Neural progenitor cell (in vitro differentiated cells): ENCODE results near the gene AMN. TPM values are rescaled to one million over a fixed set of nuclear protein-coding genes. Genes with fewer than 3 reads are reported as not detected.

ENCODE experiments used
- DNase-seq: peaks from one replicate; pipeline ENCODE4 v3.0.0-alpha.2; 2016; ENCODE audit warnings: low spot score
- H2AFZ ChIP-seq: fragments of 200-600 bp; sonication (generic); replicated peaks from 2 replicates; pipeline ENCODE4 v1.6.1; 2016; ENCODE audit warnings: antibody characterized with exemption
- H3F3A ChIP-seq: fragments of 200-600 bp; sonication (generic); 2 replicates; pipeline ENCODE4 v1.6.1; 2016; ENCODE audit warnings: antibody characterized with exemption, low read depth
- H3K27ac ChIP-seq: fragments of 200-600 bp; sonication (generic); 2 replicates; pipeline ENCODE4 v1.5.1; 2016; ENCODE audit warnings: mild to moderate bottlenecking
- H3K27me3 ChIP-seq: fragments of 200-600 bp; sonication (generic); 2 replicates; pipeline ENCODE4 v1.6.1; 2016; ENCODE audit warnings: mild to moderate bottlenecking, moderate library complexity
- H3K36me3 ChIP-seq: fragments of 200-600 bp; sonication (generic); 2 replicates; pipeline ENCODE4 v1.5.1; 2016
- H3K4me1 ChIP-seq: fragments of 200-600 bp; sonication (generic); 2 replicates; pipeline ENCODE4 v1.6.1; 2016; ENCODE audit warnings: mixed run types
- H3K4me2 ChIP-seq: fragments of 200-600 bp; sonication (generic); 2 replicates; pipeline ENCODE4 v1.6.1; 2016
- H3K4me3 ChIP-seq: fragments of 200-600 bp; sonication (generic); 2 replicates; pipeline ENCODE4 v1.5.1; 2016
- H3K79me2 ChIP-seq: fragments of 200-600 bp; sonication (generic); 2 replicates; pipeline ENCODE4 v1.6.1; 2016; ENCODE audit warnings: low read depth
- H3K9ac ChIP-seq: fragments of 200-600 bp; sonication (generic); 2 replicates; pipeline ENCODE4 v1.6.1; 2016
- H3K9me3 ChIP-seq: fragments of 200-600 bp; sonication (generic); 2 replicates; pipeline ENCODE4 v1.5.1; 2016; ENCODE audit warnings: low read depth
- H4K20me1 ChIP-seq: fragments of 200-600 bp; sonication (generic); 2 replicates; pipeline ENCODE4 v1.6.1; 2016; ENCODE audit warnings: low read depth
- H3K27ac Mint-ChIP-seq: 3 replicates; pipeline ENCODE4 v1.8.0; 2021; ENCODE audit warnings: mixed read lengths
- H3K27me3 Mint-ChIP-seq: 2 replicates; pipeline ENCODE4 v1.8.0; 2022; ENCODE audit warnings: low read depth, mild to moderate bottlenecking, inconsistent platforms, moderate library complexity, mixed read lengths; ENCODE audit not compliant: insufficient read depth
- H3K36me3 Mint-ChIP-seq: 3 replicates; pipeline ENCODE4 v1.8.0; 2021; ENCODE audit warnings: mixed read lengths
- H3K4me1 Mint-ChIP-seq: 3 replicates; pipeline ENCODE4 v1.8.0; 2021; ENCODE audit warnings: mixed read lengths
- H3K4me3 Mint-ChIP-seq: 3 replicates; pipeline ENCODE4 v1.8.0; 2021; ENCODE audit warnings: mild to moderate bottlenecking, moderate library complexity, mixed read lengths
- H3K9me3 Mint-ChIP-seq: 3 replicates; pipeline ENCODE4 v1.8.0; 2020; ENCODE audit warnings: mixed read lengths
- EZH2 ChIP-seq: fragments of 200-600 bp; sonication (generic); IDR thresholded peaks from 2 replicates; pipeline ENCODE4 v1.6.1; 2017; ENCODE audit warnings: antibody characterized with exemption, mild to moderate bottlenecking, moderate library complexity
- EZH2phosphoT487 ChIP-seq: fragments of 200-600 bp; sonication (generic); IDR thresholded peaks from 2 replicates; pipeline ENCODE4 v1.6.1; 2017; ENCODE audit warnings: antibody characterized with exemption
- total RNA-seq: library from RNA; depleted of rRNA; stranded (reverse); fragments of >200 nt; gene quantifications from 2 replicates; pipeline ENCODE4 v1.2.3, GENCODE V29; 2015; ENCODE audit warnings: low replicate concordance
- TF ChIP-seq, protein P1 (sequence below): fragments of 200-600 bp; sonication (generic); IDR thresholded peaks from 2 replicates; pipeline ENCODE4 v1.5.1; 2017; ENCODE audit warnings: antibody characterized with exemption, mild to moderate bottlenecking

The AMN gene
- total RNA-seq, 1 donor from 2014 or later, result not detected

DNA sequence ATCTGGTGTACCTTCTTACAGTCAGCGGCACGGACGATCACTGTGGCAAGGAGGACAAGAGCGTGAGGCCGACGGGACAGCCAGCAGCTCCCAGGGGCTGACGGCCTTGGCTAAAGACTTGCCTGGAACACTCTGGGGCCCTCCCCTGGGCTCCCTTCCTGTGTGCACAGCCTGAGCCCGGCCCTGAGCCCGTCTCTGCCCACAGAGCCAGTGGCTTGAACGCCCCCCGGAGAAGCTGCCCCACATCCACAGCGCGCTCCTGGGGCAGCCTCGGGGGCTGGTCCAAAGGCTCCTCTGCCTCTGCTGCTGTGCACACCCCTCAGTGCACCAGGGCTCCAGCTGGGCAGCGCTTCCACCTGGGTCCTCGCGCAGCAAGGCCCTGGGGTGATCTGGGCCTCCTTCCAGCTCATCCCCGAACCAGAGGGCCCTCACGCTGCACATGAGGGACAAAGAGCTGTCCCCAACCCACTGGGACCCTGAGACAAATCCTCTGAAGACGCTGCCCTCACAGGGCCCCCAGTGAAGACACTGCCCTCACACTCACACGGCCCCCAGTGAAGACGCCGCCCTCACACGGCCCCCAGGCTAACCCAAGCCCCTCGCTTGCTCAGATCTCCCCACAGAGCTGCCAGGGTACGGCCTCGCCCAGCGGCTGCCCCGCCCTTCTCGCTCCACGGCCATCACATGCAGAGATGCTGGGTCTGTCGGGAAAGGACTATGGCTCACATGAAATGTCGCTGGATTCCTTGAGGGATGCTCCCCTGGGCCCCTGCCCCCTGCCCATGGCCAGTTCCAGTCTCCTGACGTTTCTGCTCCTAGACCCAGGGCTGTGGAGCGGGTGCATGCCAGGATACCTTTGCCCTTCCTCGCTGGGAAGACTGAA is 22.2 kb downstream of the AMN start:
- no peaks in the 10 kb centered on the region for H3K36me3 ChIP-seq
- no peak overlapping the region for H2AFZ ChIP-seq
- H3K27me3 ChIP-seq, result no peaks in the 10 kb centered on the region
- H3K9ac ChIP-seq, result no peak overlapping the region
- no peaks in the 10 kb centered on the region for H4K20me1 ChIP-seq
- Mint-ChIP-seq H3K36me3 (peaks cover 32% of the 10 kb centered on the region), H3K4me1 (no peaks in the 10 kb centered on the region), H3K9me3 (no peaks in the 10 kb centered on the region), H3K27me3 (peaks cover 5% of the 10 kb centered on the region), H3K27ac (no peak overlapping the region), H3K4me3 (no peak overlapping the region)
- TF ChIP-seq EZH2, result no peak
- TF ChIP-seq EZH2phosphoT487, result no peak
- TF ChIP-seq, protein P1, sequence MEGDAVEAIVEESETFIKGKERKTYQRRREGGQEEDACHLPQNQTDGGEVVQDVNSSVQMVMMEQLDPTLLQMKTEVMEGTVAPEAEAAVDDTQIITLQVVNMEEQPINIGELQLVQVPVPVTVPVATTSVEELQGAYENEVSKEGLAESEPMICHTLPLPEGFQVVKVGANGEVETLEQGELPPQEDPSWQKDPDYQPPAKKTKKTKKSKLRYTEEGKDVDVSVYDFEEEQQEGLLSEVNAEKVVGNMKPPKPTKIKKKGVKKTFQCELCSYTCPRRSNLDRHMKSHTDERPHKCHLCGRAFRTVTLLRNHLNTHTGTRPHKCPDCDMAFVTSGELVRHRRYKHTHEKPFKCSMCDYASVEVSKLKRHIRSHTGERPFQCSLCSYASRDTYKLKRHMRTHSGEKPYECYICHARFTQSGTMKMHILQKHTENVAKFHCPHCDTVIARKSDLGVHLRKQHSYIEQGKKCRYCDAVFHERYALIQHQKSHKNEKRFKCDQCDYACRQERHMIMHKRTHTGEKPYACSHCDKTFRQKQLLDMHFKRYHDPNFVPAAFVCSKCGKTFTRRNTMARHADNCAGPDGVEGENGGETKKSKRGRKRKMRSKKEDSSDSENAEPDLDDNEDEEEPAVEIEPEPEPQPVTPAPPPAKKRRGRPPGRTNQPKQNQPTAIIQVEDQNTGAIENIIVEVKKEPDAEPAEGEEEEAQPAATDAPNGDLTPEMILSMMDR, result no peak
- no peak overlapping the region for H3K4me2 ChIP-seq
- no peak overlapping the region for H3K27ac ChIP-seq
- H3K79me2 ChIP-seq, result no peaks in the 10 kb centered on the region
- H3K4me1 ChIP-seq, result no peaks in the 10 kb centered on the region
- H3K9me3 ChIP-seq, result no peaks in the 10 kb centered on the region
- no peak overlapping the region for H3K4me3 ChIP-seq
- H3F3A ChIP-seq, result no peaks in the 10 kb centered on the region
- no peak for DNase-seq

DNA sequence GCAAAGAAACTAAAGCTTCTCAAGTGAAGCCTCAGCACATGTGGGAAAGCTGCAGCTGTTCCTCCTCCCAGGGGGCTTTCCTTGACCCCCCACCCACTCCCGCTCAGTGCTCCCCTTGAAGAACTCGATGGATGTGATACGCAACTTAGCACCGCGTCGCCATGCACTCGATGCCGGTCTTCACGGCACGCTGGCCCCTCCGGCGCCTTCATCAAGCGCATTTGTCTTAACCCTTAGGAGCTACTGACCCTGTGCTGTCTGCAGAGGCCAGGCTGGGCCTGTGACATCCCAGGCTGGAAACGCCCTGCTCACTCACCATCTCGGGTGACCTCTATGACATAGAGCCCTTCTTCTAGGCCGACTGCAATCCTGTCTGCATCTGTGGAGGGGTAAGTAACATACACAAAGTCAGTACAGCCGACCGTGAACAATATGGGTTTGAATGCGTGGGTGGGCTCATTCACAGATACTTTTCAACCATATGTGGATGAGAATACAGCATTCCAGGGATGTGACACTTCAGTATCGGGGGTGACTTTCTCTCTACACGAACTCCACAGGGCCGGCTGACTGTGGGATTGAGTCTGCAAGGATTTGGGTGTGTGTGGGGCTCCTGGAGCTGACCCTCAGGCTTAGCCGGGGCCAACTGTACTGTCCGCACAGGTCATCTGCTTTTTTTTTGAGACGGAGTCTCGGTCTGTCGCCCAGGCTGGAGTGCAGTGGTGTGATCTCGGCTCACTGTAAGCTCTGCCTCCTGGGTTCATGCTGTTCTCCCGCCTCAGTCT is 23.1 kb downstream of the AMN start:
- Mint-ChIP-seq H3K36me3 (peaks cover 28% of the 10 kb centered on the region), H3K4me3 (no peak overlapping the region), H3K9me3 (no peaks in the 10 kb centered on the region), H3K4me1 (no peaks in the 10 kb centered on the region), H3K27me3 (peaks cover 5% of the 10 kb centered on the region), H3K27ac (no peak overlapping the region)
- no peaks in the 10 kb centered on the region for H3F3A ChIP-seq
- no peaks in the 10 kb centered on the region for H3K9me3 ChIP-seq
- H3K27ac ChIP-seq, result no peak overlapping the region
- no peak overlapping the region for H3K4me3 ChIP-seq
- DNase-seq, result no peak
- no peaks in the 10 kb centered on the region for H3K36me3 ChIP-seq
- no peaks in the 10 kb centered on the region for H4K20me1 ChIP-seq
- no peak overlapping the region for H3K4me2 ChIP-seq
- no peaks in the 10 kb centered on the region for H3K4me1 ChIP-seq
- TF ChIP-seq EZH2phosphoT487 (no peak), EZH2 (no peak)
- TF ChIP-seq, protein P1, result no peak
- H3K79me2 ChIP-seq, result no peaks in the 10 kb centered on the region
- no peaks in the 10 kb centered on the region for H3K27me3 ChIP-seq
- no peak overlapping the region for H2AFZ ChIP-seq
- no peak overlapping the region for H3K9ac ChIP-seq

DNA sequence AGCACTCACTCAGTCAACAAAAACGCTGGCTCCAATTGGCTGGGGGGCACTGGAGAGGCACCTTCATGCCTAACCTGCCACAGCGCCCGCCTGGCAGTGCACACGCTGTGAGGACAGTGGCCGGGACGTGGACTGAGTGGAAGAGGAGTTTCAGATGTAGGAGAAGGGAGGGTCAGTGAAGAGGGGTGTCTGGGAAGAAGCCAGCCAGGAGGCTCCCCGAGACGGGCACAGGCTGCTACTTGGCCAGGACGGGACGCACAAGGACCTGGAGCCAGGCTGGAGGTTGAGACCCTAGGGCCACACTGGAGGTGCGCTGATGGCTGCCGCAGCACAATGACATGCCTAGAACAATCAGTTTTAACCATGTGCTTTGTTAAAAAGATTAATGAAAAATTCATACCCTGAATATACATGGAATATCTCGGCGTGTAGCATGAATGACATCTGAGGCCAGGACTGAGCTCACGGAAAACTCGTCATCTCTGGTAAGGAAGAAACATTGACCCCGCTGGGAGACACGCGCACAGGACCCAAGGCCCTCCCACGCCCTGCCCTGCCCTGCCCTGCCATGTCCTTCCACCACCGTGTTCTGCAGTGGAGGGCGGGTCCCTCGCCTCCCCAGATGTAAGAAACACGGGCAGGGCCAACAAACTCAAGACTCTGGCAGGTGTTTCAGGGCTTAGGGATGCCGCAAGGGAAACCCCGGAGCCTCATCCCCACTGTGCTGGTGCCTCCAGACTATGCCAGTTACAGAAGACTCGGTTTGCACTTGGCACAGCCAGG is 25.0 kb downstream of the AMN start:
- Histone ChIP-seq H3K4me3 (no peak overlapping the region), H4K20me1 (no peaks in the 10 kb centered on the region), H3K79me2 (no peaks in the 10 kb centered on the region), H3K9ac (no peak overlapping the region), H3K4me2 (no peak overlapping the region), H3F3A (no peaks in the 10 kb centered on the region), H3K9me3 (no peaks in the 10 kb centered on the region), H3K4me1 (no peaks in the 10 kb centered on the region), H3K36me3 (no peaks in the 10 kb centered on the region), H2AFZ (no peak overlapping the region), H3K27me3 (no peaks in the 10 kb centered on the region), H3K27ac (no peak overlapping the region)
- Mint-ChIP-seq H3K9me3 (no peaks in the 10 kb centered on the region), H3K4me1 (no peaks in the 10 kb centered on the region), H3K36me3 (peaks cover 36% of the 10 kb centered on the region), H3K27me3 (peaks cover 2% of the 10 kb centered on the region), H3K27ac (no peak overlapping the region), H3K4me3 (no peak overlapping the region)
- DNase-seq, result no peak
- TF ChIP-seq EZH2 (no peak), EZH2phosphoT487 (no peak)
- TF ChIP-seq, protein P1, result no peak
